GM18498 (cell line): ENCODE results near the gene TPD52L1.

Source experiments
- ATAC-seq: cut with Tn5 transposase; IDR thresholded peaks from one replicate; pipeline ENCODE4 v1.9.1; 2021; ENCODE audit warnings: mild to moderate bottlenecking, moderate library complexity; ENCODE audit not compliant: unreplicated experiment

TPD52L1 gene

GRCh38 chr6:125301435-125302391, 148.1 kb downstream of the TPD52L1 start, which contains the start of gene HDDC2:
HDDC2 (minus strand) TSS chr6:125301967; CDS start chr6:125301932, 35 bp downstream.
- ATAC-seq = peak; percentile 86

GRCh38 chr6:125302840-125303511, 149.4 kb downstream of the TPD52L1 start:
- no peak for ATAC-seq

GRCh38 chr6:125303512-125303854, 149.9 kb downstream of the TPD52L1 start:
- ATAC-seq = no peak

- ATAC-seq = no peak
These were observed 151.5 kb downstream of the TPD52L1 start for GRCh38 chr6:125304970-125305660.

GRCh38 chr6:125306756-125307149, 153.2 kb downstream of the TPD52L1 start:
- ATAC-seq = no peak

GRCh38 chr6:125307150-125307838, 153.7 kb downstream of the TPD52L1 start:
- ATAC-seq = no peak

- ATAC-seq = no peak
These were observed 154.5 kb downstream of the TPD52L1 start for GRCh38 chr6:125307964-125308615.

- ATAC-seq = peak; percentile 82
These were observed 157.5 kb downstream of the TPD52L1 start for GRCh38 chr6:125310994-125311649.

- ATAC-seq = no peak
These were observed 158.9 kb downstream of the TPD52L1 start for GRCh38 chr6:125312478-125312877.

- no peak for ATAC-seq
These were observed 159.4 kb downstream of the TPD52L1 start for GRCh38 chr6:125312950-125313349.
